HG03457 (cell line): ENCODE data around the gene PIGM.

Experiments used
- ATAC-seq: cut with Tn5 transposase; IDR thresholded peaks from one replicate; pipeline ENCODE4 v1.9.1; 2021; ENCODE audit warnings: moderate number of reproducible peaks; ENCODE audit not compliant: unreplicated experiment

The PIGM gene

GRCh38 chr1:159990005-159990404, 41.8 kb downstream of the PIGM start:
- no peak for ATAC-seq

- no peak for ATAC-seq
These were observed 42.2 kb downstream of the PIGM start for GRCh38 chr1:159989581-159989980.

- ATAC-seq: no peak
These were observed 43.8 kb downstream of the PIGM start for GRCh38 chr1:159988006-159988405.

- no peak for ATAC-seq
These were observed 44.6 kb downstream of the PIGM start for GRCh38 chr1:159987186-159987585.

- ATAC-seq: no peak
These were observed 45.3 kb downstream of the PIGM start for GRCh38 chr1:159986531-159986930.

- no peak for ATAC-seq
These were observed 45.7 kb downstream of the PIGM start for GRCh38 chr1:159986093-159986492.

GRCh38 chr1:159985473-159985872, 46.3 kb downstream of the PIGM start:
- no peak for ATAC-seq

GRCh38 chr1:159983681-159984080, 48.1 kb downstream of the PIGM start:
- ATAC-seq: no peak

GRCh38 chr1:159982280-159982679, 49.5 kb downstream of the PIGM start:
- no peak for ATAC-seq

GRCh38 chr1:159981351-159982055, 50.3 kb downstream of the PIGM start:
- ATAC-seq: no peak

- ATAC-seq: no peak
These were observed 51.0 kb downstream of the PIGM start for GRCh38 chr1:159980786-159981185.

- ATAC-seq: no peak
These were observed 51.7 kb downstream of the PIGM start for GRCh38 chr1:159980076-159980475.

- no peak for ATAC-seq
These were observed 52.5 kb downstream of the PIGM start for GRCh38 chr1:159979257-159979656.

- no peak for ATAC-seq
These were observed 53.7 kb downstream of the PIGM start for GRCh38 chr1:159978107-159978398.

- ATAC-seq: no peak
These were observed 54.3 kb downstream of the PIGM start for GRCh38 chr1:159977364-159978106.
